ENCODE results near the gene MED13L.

- TF ChIP-seq, protein P1, sequence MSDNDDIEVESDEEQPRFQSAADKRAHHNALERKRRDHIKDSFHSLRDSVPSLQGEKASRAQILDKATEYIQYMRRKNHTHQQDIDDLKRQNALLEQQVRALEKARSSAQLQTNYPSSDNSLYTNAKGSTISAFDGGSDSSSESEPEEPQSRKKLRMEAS (IDR thresholded peaks at IDR 0.05; ENCODE audit: low read depth), result no peak
- TF ChIP-seq, protein P2, sequence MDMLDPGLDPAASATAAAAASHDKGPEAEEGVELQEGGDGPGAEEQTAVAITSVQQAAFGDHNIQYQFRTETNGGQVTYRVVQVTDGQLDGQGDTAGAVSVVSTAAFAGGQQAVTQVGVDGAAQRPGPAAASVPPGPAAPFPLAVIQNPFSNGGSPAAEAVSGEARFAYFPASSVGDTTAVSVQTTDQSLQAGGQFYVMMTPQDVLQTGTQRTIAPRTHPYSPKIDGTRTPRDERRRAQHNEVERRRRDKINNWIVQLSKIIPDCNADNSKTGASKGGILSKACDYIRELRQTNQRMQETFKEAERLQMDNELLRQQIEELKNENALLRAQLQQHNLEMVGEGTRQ (IDR thresholded peaks at IDR 0.05; ENCODE audit: borderline replicate concordance, low read depth, low read length), result no peak
- TF ChIP-seq EP300 (IDR thresholded peaks at IDR 0.05; ENCODE audit: borderline replicate concordance in 1 of 2, low read depth in 1 of 2, low read length in 1 of 2) (no peak), CTCF (IDR thresholded peaks at IDR 0.05) (no peak), TEAD4 (IDR thresholded peaks at IDR 0.05; ENCODE audit: borderline replicate concordance, insufficient read depth) (no peak), YY1 (IDR thresholded peaks at IDR 0.05; ENCODE audit: low read depth) (no peak), RAD21 (IDR thresholded peaks at IDR 0.05; ENCODE audit: low read length) (no peak), MEF2A (IDR thresholded peaks at IDR 0.05; ENCODE audit: borderline replicate concordance, low read depth) (no peak), EZH2phosphoT487 (IDR thresholded peaks at IDR 0.05; ENCODE audit: borderline replicate concordance, low read depth) (no peak)
Observed at GRCh38 chr12:116267948-116268347, 9.5 kb downstream of the MED13L start.

All from SK-N-SH (cell line).